Natural killer cell (primary cell): ENCODE results near the gene CHST15. TPM values are rescaled to one million over a fixed set of nuclear protein-coding genes. Genes with fewer than 3 reads are reported as not detected.
A peak's percentile ranks its signal among the peaks of the same experiment; 100 is the strongest.

Experiments
- ATAC-seq, 3 donors: fragments of 150-1000 bp in 2 of 3; fragments of 200-7000 bp in 1 of 3; cut with Tn5 transposase; 1 replicate in 1 of 3; 2 replicates in 2 of 3; pipeline ENCODE4 v1.10.0; 2021; ENCODE audit warnings: mild to moderate bottlenecking in 2 of 3, moderate library complexity in 2 of 3
- DNase-seq, 2 donors: peaks; one replicate each; pipeline versions ENCODE4 v3.0.0 to v3.0.0-alpha.2; 2013 to 2021; ENCODE audit warnings: mixed read lengths in 1 of 2
- H3K27ac ChIP-seq: one replicate; pipeline ENCODE4 v1.5.1; 2013; ENCODE audit warnings: mild to moderate bottlenecking, low read length
- H3K27me3 ChIP-seq: one replicate; pipeline ENCODE4 v1.6.1; 2013; ENCODE audit warnings: low read length; ENCODE audit not compliant: control insufficient read depth, insufficient read depth
- H3K36me3 ChIP-seq: one replicate; pipeline ENCODE4 v1.6.1; 2013; ENCODE audit warnings: low read length; ENCODE audit not compliant: control insufficient read depth, insufficient read depth
- H3K4me1 ChIP-seq: one replicate; pipeline ENCODE4 v1.6.1; 2013; ENCODE audit warnings: low read length; ENCODE audit not compliant: control insufficient read depth, insufficient read depth
- H3K4me3 ChIP-seq: one replicate; pipeline ENCODE4 v1.5.1; 2013; ENCODE audit warnings: low read length
- H3K9me3 ChIP-seq: one replicate; pipeline ENCODE4 v1.6.1; 2013; ENCODE audit warnings: low read length; ENCODE audit not compliant: control insufficient read depth, insufficient read depth
- H3K27ac Mint-ChIP-seq, 2 donors: one replicate each; pipeline ENCODE4 v1.8.0; 2022; ENCODE audit warnings: mild to moderate bottlenecking in 2 of 2, mixed read lengths in 2 of 2, moderate library complexity in 1 of 2
- H3K27me3 Mint-ChIP-seq, 2 donors: one replicate each; pipeline ENCODE4 v1.8.0; 2022; ENCODE audit warnings: low read depth in 2 of 2, mixed read lengths in 2 of 2
- H3K36me3 Mint-ChIP-seq: one replicate; pipeline ENCODE4 v1.8.0; 2022; ENCODE audit warnings: mixed read lengths
- H3K4me1 Mint-ChIP-seq, 2 donors: one replicate each; pipeline ENCODE4 v1.8.0; 2022; ENCODE audit warnings: mixed read lengths in 2 of 2
- H3K4me3 Mint-ChIP-seq: one replicate; pipeline ENCODE4 v1.8.0; 2022; ENCODE audit warnings: mild to moderate bottlenecking, moderate library complexity, mixed read lengths
- H3K9me3 Mint-ChIP-seq, 2 donors: one replicate each; pipeline ENCODE4 v1.8.0; 2022; ENCODE audit warnings: mixed read lengths in 2 of 2
- WGBS: methylation state at CpG from one replicate; pipeline ENCODE4 v1.1.7; 2013; ENCODE audit warnings: missing lambda C conversion rate; ENCODE audit not compliant: insufficient coverage; 5-methylcytosine and 5-hydroxymethylcytosine counted together
- intact Hi-C: fragments of 100-400 bp; cut with micrococcal nuclease; formaldehyde crosslinking; loops from one replicate; pipeline ENCODE4 v1.14.2; 2022
- total RNA-seq, 4 donors: library from RNA; stranded (reverse); fragments of 120-200 nt in 1 of 4; gene quantifications; one replicate each; pipeline versions ENCODE4 v1.2.3 to v1.2.4, GENCODE V29; 2013 to 2022
- TF ChIP-seq, protein P1 (sequence below): fragments of 200-600 bp; IDR thresholded peaks from one replicate; pipeline ENCODE4 v1.8.0; 2022; ENCODE audit warnings: antibody characterized with exemption

The CHST15 gene
- total RNA-seq, 3 donors from 2014 or later (not counting 1 experiment from before 2014, with no cell fraction given), result 1.9 to 11.9 (median 8.7) TPM

DNA sequence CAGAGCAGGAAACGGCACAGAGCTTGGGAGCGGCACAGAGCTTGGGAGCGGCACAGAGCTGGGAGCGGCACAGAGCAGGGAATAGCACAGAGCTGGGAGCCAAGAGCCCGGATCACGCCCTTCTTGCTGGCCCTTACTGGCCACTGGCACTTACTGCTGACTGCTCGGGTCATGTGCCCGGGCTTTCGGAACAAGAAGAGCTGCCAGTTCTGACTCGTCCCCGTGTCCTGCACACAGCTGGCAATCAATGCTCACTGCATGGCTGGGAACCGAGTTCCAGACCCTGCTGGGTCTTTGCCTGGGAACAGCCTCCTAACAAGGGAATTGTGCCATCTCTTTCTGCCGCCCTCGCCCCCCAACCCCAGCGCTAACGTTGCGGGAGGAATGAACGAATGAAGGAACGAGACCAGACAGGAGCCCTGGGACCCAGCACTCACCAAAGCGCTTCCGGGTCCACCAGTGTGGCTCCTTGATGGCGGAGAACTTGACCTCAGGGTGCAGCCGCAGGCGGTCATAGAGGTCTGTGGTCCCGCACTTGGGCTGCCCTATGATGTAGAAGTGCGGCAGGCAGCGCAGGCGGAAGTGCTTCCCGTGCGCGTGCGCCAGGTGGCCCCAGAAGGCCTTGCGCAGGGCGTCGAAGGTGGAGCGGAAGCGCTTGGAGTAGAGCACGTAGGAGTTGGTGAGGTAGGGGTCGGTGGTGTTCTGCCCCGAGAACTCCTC, 49.1 kb downstream of the CHST15 start:
- peaks cover 20% of the 10 kb centered on the region for H3K4me1 ChIP-seq
- no peak overlapping the region for H3K4me3 Mint-ChIP-seq

DNA sequence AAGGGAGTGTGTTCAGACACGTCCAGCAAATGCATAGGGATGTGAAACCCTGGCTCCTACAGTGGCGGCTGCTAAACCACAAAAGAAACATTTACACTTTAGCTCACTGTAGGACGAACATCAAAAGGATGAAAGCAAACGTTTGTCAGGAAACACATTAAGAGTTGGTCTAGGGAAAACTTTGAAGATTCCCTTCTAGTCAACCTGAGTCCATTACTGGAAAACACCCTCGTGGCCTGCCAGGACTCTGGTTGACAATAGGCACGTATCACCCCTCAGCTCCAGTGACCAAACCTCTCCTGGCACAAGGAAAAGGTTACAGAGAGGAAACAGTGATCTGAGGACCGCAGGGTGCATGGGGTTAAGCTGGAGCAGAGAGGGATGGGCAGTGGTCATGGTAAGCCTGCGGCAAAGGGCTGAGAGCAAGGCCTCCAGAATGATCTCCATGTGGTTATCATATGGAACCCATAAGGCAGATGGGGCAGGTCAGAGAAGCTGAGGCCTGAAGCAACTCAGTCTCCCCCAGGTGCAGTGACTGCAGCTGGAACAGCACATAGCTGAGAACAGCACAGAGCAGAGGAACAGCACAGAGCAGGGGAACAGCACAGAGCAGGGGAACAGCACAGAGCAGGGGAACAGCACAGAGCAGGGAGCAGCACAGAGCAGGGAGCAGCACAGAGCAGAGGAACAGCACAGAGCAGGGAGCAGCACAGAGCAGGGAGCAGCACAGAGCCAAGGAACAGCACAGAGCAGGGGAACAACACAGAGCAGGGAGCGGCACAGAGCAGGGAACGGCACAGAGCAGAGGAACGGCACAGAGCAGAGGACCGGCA, 49.9 kb downstream of the CHST15 start:
- TF ChIP-seq, protein P1, sequence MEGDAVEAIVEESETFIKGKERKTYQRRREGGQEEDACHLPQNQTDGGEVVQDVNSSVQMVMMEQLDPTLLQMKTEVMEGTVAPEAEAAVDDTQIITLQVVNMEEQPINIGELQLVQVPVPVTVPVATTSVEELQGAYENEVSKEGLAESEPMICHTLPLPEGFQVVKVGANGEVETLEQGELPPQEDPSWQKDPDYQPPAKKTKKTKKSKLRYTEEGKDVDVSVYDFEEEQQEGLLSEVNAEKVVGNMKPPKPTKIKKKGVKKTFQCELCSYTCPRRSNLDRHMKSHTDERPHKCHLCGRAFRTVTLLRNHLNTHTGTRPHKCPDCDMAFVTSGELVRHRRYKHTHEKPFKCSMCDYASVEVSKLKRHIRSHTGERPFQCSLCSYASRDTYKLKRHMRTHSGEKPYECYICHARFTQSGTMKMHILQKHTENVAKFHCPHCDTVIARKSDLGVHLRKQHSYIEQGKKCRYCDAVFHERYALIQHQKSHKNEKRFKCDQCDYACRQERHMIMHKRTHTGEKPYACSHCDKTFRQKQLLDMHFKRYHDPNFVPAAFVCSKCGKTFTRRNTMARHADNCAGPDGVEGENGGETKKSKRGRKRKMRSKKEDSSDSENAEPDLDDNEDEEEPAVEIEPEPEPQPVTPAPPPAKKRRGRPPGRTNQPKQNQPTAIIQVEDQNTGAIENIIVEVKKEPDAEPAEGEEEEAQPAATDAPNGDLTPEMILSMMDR, result no peak
- Mint-ChIP-seq H3K4me3 (no peak overlapping the region), H3K36me3 (no peaks in the 10 kb centered on the region), H3K27ac (no peak overlapping the region), H3K27me3 (peaks cover 9 to 27% of the 10 kb centered on the region in 2 donors), H3K9me3 (no peaks in the 10 kb centered on the region), H3K4me1 (no peaks in the 10 kb centered on the region)
- no peaks in the 10 kb centered on the region for H3K36me3 ChIP-seq
- no peak overlapping the region for H3K27ac ChIP-seq
- no peak overlapping the region for H3K4me3 ChIP-seq
- intact Hi-C loops, result no loop called here
- H3K4me1 ChIP-seq, result peaks cover 20% of the 10 kb centered on the region
- DNase-seq (peak in 1 of 2 donors; percentile 12), ATAC-seq (no peak)
- H3K9me3 ChIP-seq, result no peaks in the 10 kb centered on the region
- no peaks in the 10 kb centered on the region for H3K27me3 ChIP-seq
- 51% methylated on average over 11 of the region's 12 CpGs for WGBS

More for the DNA sequence above, 49.1 kb downstream of the CHST15 start:
- no peaks in the 10 kb centered on the region for H3K9me3 Mint-ChIP-seq
- H3K27me3 ChIP-seq, result no peaks in the 10 kb centered on the region
- H3K9me3 ChIP-seq, result no peaks in the 10 kb centered on the region
- intact Hi-C loops, result no loop called here
- WGBS, result 95% methylated on average over 40 of the region's 40 CpGs
- no peak for ATAC-seq
- no peak overlapping the region for H3K4me3 ChIP-seq
- H3K27ac Mint-ChIP-seq, result no peak overlapping the region
- H3K36me3 Mint-ChIP-seq, result no peaks in the 10 kb centered on the region
- TF ChIP-seq, protein P1, result no peak
- no peaks in the 10 kb centered on the region for H3K4me1 Mint-ChIP-seq
- H3K36me3 ChIP-seq, result no peaks in the 10 kb centered on the region
- no peak for DNase-seq
- H3K27ac ChIP-seq, result no peak overlapping the region
- H3K27me3 Mint-ChIP-seq, result peaks cover 9 to 23% of the 10 kb centered on the region in 2 donors

DNA sequence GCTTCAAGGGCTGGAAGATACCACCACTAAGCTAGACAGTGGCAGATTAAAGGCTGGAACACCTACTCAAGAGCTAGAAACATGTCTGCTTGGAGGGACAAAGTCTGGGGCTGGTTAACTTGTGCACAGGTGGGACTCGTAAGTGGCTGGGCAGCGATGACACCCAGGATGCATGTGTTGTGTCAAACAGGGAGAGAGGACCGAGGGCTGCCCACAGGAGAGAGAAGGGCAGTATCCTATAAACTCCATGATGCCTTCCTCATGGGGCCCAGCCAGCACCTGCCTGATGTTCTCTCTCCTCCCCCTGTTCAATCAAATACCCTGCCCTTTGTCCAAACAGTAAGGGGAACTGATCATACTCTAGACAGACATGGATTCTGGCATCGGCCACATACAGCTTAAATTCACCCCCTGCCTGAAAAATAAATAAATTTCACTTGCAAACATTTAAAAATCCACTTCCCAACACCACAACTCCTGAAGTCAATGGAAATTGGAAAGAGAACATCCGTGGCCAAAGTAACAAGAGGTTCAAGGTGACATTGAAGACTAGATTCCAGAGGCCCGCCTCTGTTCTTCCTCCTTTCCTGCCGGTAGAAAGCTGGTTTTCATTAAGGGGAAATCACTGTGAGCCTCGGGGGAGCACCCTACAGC, 50.6 kb downstream of the CHST15 start:
- Mint-ChIP-seq H3K4me3 (no peak overlapping the region), H3K4me1 (no peaks in the 10 kb centered on the region), H3K9me3 (no peaks in the 10 kb centered on the region), H3K27ac (no peak overlapping the region), H3K36me3 (no peaks in the 10 kb centered on the region), H3K27me3 (peaks cover 9 to 27% of the 10 kb centered on the region in 2 donors)
- H3K4me1 ChIP-seq, result peaks cover 20% of the 10 kb centered on the region
- H3K36me3 ChIP-seq, result no peaks in the 10 kb centered on the region
- no peaks in the 10 kb centered on the region for H3K27me3 ChIP-seq
- H3K9me3 ChIP-seq, result no peaks in the 10 kb centered on the region
- H3K4me3 ChIP-seq, result no peak overlapping the region
- ATAC-seq, result no peak
- no peak overlapping the region for H3K27ac ChIP-seq
- DNase-seq, result no peak
- intact Hi-C loops, result no loop called here
- 58% methylated on average over 8 of the region's 8 CpGs for WGBS
- TF ChIP-seq, protein P1, result no peak
